Measurements from ENCODE around the gene COL6A2. TPM values are rescaled to one million over a fixed set of nuclear protein-coding genes. Genes with fewer than 3 reads are reported as not detected.
"Not testable (repeated sequence)": the region's sequence is repeated elsewhere in the genome, so short reads cannot be mapped to it uniquely, and the experiment has no call there.

Gene COL6A2
- total RNA-seq, 1 donor from 2014 or later: 157 TPM

DNA sequence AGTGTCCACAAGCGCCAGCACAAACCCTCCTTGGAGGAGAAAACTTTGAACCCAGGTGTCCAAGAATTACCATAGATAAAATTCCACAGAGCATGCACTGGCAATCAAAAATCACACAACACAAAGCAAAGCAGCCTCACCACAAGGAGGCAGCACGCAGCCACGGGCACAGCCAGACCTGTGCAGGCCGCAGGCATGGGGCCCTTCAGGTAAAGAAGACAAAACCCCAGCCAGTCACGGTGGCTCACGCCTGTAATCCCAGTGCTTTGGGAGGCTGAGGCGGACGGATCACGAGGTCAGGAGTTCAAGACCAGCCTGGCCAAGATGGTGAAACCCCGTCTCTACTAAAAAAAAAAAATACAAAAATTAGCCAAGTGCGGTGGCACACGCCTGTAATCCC lies 49.5 kb downstream of the COL6A2 start:
- H3K4me3 ChIP-seq; DNase-seq; H3K36me3 ChIP-seq; H3K27me3 ChIP-seq (ENCODE audit: low read depth); H3K27ac ChIP-seq (replicated peaks); H3K9me3 ChIP-seq (replicated peaks); intact Hi-C loops (cut with micrococcal nuclease): not testable (repeated sequence)
- peaks cover 11% of the 10 kb centered on the region for H3K4me1 ChIP-seq
- TF ChIP-seq, protein P1, sequence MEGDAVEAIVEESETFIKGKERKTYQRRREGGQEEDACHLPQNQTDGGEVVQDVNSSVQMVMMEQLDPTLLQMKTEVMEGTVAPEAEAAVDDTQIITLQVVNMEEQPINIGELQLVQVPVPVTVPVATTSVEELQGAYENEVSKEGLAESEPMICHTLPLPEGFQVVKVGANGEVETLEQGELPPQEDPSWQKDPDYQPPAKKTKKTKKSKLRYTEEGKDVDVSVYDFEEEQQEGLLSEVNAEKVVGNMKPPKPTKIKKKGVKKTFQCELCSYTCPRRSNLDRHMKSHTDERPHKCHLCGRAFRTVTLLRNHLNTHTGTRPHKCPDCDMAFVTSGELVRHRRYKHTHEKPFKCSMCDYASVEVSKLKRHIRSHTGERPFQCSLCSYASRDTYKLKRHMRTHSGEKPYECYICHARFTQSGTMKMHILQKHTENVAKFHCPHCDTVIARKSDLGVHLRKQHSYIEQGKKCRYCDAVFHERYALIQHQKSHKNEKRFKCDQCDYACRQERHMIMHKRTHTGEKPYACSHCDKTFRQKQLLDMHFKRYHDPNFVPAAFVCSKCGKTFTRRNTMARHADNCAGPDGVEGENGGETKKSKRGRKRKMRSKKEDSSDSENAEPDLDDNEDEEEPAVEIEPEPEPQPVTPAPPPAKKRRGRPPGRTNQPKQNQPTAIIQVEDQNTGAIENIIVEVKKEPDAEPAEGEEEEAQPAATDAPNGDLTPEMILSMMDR (IDR thresholded peaks at IDR 0.05; ENCODE audit: borderline replicate concordance): peak; percentile 62

DNA sequence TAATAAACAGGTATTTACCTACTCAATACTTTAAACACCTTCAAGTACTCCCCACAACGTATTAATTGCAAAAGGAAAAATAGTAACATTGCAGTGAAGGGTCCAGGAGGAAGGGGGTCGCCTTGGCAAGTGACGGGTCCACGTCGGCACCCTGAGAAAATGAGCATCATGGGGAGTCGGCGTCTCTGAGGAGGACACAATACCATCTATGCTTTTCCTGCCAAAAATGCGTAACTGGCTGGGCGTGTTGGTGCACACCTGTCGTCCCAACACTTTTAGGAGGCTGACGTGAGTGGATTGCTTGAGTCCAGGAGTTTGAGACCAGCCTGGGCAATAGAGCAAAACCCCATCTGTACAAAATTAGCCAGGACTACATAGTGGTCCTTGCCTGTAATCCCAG lies 50.2 kb downstream of the COL6A2 start:
- Histone ChIP-seq H3K36me3 (no peaks in the 10 kb centered on the region), H3K9me3 (replicated peaks) (no peaks in the 10 kb centered on the region), H3K27me3 (ENCODE audit: low read depth) (no peaks in the 10 kb centered on the region), H3K27ac (replicated peaks) (no peak overlapping the region), H3K4me1 (peaks cover 18% of the 10 kb centered on the region), H3K4me3 (no peak overlapping the region)
- intact Hi-C loops (cut with micrococcal nuclease): no loop called here
- DNase-seq: no peak
- TF ChIP-seq, protein P1 (IDR thresholded peaks at IDR 0.05; ENCODE audit: borderline replicate concordance): no peak

DNA sequence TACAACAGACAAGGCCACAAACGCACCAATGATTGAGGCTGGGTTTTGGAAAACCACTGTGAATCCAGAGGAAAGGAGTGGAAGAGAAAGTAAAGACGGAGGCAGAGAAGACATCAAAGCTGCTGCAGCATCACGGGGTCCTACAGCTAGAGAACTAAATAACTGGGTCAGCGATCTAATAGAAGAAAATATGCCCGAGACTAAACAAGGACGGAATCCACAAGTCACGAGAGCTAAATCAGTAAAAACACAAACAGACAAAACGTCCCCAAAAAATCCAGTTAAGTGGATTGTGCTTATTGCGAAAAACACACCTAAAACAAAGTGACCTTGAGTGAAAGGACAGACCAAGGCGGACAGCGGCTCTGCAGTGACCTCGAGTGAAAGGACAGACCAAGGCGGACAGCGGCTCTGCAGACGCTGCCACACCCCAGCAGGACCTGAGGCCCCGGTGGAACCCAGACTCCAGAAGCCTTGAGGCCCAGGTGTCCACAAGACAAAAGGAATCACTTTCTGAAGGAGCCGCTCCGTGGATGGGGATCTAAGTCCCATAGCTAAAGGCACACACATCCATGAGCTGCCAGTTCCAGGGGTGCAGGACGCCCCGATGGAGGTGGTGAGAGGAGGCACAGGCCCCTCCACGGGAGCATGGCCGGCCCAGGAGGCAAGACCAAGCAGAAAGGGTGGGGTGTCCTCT lies 51.4 kb downstream of the COL6A2 start:
- H3K9me3 ChIP-seq (replicated peaks): no peaks in the 10 kb centered on the region
- no peak overlapping the region for H3K27ac ChIP-seq (replicated peaks)
- no peaks in the 10 kb centered on the region for H3K36me3 ChIP-seq
- TF ChIP-seq, protein P1 (IDR thresholded peaks at IDR 0.05; ENCODE audit: borderline replicate concordance): no peak
- H3K4me1 ChIP-seq: peaks cover 16% of the 10 kb centered on the region
- H3K27me3 ChIP-seq (ENCODE audit: low read depth): no peaks in the 10 kb centered on the region
- intact Hi-C loops (cut with micrococcal nuclease): no loop called here
- no peak overlapping the region for H3K4me3 ChIP-seq
- no peak for DNase-seq

DNA sequence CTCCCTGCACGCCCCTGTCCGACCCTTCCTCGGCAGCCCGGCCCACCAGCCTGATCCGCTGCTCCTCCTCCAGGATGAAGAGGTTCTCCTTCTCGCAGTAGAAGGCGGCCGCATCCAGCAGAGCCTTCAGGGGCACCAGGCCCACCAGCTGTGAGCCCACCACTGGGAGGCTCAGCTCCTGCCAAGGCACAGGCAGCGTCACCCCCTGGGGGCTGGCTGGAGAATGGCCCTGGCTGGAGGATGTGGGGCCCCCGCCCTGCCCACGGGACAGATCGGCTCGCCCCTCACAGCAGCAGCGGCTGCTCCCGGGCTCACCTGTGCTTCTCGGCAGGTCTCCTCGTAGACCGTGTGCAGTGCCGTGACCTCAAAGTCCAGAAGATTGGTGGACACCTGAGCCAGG lies 52.2 kb downstream of the COL6A2 start:
- Histone ChIP-seq H3K9me3 (replicated peaks) (no peaks in the 10 kb centered on the region), H3K4me1 (peaks cover 16% of the 10 kb centered on the region), H3K27me3 (ENCODE audit: low read depth) (no peaks in the 10 kb centered on the region), H3K4me3 (no peak overlapping the region), H3K36me3 (no peaks in the 10 kb centered on the region), H3K27ac (replicated peaks) (no peak overlapping the region)
- intact Hi-C loops (cut with micrococcal nuclease): no loop called here
- TF ChIP-seq, protein P1 (IDR thresholded peaks at IDR 0.05; ENCODE audit: borderline replicate concordance): no peak
- DNase-seq: no peak

DNA sequence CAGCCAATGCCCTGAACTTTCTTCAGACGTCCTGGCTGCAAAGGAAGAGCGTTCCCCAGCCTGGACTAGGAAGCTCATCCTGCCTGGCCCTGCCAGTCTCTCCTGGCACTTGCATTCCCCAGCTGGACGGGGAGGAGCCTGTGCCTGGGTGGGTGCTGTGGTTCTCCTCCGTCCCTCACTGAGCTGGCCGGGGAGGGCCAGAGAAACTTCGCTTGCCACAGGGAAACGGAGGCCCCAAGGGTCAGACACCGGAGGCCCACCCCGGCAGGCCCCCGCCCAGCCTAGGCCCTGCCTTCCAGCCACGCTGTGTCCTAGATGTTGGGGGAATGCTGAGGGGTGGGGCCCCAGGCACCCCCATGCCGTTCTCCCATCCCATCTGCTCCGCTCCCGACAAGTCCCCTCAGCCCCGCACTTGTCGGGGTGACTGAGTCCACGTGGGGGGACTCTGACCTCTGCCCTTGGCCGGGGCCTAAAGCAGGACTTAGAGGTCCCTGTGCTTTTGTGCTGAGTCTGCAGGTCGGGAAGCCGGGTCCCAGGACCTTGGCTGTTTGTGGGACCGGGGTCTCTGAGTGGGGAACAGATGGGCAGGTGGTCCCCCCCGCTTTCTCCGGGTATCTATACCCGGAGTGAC lies 52.7 kb downstream of the COL6A2 start:
- Histone ChIP-seq H3K4me1 (peaks cover 16% of the 10 kb centered on the region), H3K36me3 (no peaks in the 10 kb centered on the region), H3K4me3 (no peak overlapping the region), H3K27ac (replicated peaks) (no peak overlapping the region), H3K9me3 (replicated peaks) (no peaks in the 10 kb centered on the region), H3K27me3 (ENCODE audit: low read depth) (no peaks in the 10 kb centered on the region)
- intact Hi-C loops (cut with micrococcal nuclease): no loop called here
- DNase-seq: no peak
- TF ChIP-seq, protein P1 (IDR thresholded peaks at IDR 0.05; ENCODE audit: borderline replicate concordance): no peak
